NCI-H526 treated with DMSO at 0.1 percent for 48 hours (cell line): ENCODE measurements around the gene RNF40.

Experiments used
- DNase-seq: peaks from one replicate; lab custom pipeline; 2025; lab: John Stamatoyannopoulos, UW

RNF40 gene

DNA sequence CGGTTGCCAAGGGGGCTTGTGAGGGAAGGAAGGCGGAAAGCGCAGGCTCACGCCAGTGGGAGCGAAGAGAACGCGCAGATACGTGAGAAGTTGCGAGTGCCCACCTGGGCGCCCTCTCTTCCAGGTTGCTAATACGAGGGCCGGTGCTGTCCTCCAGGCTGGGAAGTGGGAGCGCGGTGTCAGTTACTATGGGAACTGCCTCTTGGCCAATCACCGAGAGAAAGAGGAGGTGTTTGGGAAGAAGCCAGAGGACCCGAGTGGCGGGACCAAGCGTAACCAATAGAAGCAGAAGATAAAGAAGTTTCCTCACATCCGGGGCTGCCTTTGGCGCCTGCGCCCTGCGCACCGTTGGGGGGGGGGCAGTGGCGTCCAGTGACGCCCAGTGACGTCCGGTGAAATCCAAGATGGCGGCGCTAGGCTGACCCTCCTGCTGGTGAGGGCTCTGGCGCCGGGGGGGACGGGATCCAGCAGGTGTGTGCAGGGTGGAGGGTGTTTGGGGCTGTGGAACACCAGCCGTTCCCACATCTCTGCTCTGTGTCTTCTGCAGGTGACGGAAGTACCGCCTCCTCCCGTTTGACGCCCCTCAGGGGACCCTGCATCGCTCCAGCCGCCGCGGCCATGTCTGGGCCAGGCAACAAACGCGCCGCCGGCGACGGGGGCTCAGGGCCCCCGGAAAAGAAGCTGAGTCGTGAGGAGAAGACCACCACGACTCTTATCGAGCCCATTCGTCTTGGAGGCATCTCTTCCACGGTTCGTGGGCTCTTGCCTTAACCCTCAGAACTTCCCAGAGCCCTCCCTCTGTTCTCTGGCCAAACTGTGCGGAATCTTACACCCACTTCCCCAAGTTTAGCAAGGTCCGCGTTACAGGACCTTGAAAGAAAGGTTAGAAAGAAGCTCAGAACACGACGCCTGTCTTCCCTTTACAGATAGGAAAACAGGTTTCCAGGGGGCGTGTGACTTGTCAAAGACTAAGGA lies at the start of gene RNF40, which contains the start of gene CFAP119:
Gene RNF40 (plus strand): TSS at position 395 of the 975 bp plus-strand sequence. CDS start 224 bp downstream, at position 619.
Gene CFAP119 (minus strand): TSS at position 135 of the 975 bp plus-strand sequence. CDS start 314 bp downstream, outside the sequence.
- peak; percentile 96 for DNase-seq

- no peak for DNase-seq
Observed at GRCh38 chr16:30715750-30716445, 46.2 kb upstream of the RNF40 start.

DNA sequence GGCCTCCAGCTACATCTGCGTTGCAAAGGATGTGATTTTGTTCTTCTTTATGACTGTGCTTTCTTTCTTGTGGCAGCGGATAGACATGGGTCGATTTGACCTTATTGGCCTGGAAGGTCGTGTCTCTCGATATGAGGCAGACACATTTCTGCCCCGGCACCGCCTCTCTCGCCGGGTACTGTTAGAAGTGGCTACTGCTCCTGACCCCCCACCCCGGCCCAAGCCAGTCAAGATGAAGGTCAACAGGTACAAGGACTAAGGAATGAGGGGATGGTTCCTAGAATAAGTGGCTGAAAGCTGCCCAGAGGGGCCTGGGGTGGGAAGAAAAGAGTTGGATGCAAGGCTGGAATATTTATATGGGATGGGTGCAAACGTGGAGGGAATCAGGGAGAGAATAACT lies 42.0 kb upstream of the RNF40 start:
- DNase-seq = no peak

DNA sequence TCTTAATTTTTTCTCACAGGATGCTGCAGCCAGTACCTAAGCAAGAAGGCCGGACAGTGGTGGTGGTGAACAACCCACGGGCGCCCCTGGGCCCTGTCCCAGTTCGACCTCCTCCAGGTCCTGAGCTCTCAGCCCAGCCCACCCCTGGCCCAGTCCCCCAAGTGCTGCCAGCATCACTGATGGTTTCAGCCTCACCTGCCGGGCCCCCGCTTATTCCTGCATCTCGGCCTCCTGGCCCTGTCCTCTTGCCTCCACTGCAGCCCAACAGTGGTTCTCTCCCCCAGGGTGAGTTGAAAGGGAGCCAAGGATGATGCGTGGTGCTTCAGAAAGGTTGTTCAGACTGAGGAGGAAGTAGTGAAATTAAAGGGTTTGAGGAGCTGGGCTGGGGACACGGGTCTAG lies 41.4 kb upstream of the RNF40 start:
- DNase-seq = no peak

GRCh38 chr16:30721167-30721566 lies 41.0 kb upstream of the RNF40 start:
- DNase-seq = no peak

DNA sequence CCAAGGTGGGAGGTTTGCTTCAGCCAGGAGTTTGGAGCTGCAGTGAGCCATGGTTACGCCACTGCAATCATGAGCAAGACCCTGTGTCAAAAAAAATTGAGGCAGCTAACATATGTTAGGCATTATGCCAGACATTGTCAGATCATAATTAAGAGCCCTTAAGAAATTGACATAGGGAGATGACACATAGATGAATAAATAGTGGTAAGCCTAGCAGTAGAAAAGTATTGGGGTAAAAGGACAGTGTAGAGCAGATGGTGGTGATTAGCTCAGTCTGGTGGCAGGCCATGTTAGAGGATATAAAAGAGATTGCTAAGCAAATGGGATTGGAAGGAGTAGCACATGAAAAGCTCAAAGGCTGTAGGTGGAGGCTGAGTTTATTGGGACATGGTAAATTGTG lies 40.5 kb upstream of the RNF40 start:
- no peak for DNase-seq

DNA sequence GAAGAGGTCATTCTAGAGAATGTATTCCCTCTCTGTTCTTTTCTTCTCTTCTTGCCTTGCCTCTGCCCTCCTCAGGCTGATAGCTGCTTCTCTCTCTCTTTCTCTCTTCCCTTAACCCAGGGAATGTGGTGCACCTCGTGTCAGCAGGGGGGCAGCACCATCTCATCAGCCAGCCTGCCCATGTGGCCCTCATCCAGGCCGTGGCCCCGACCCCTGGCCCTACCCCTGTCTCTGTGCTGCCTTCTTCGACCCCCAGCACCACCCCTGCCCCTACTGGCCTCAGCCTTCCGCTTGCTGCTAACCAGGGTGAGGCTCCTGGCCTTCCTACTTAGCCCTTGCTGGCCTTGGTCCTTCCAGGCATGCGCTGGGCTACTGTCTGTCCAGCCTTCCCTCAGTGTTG lies 39.7 kb upstream of the RNF40 start:
- DNase-seq = no peak

GRCh38 chr16:30722916-30723315 lies 39.2 kb upstream of the RNF40 start:
- DNase-seq = no peak

- no peak for DNase-seq
Observed at GRCh38 chr16:30723725-30724355, 38.3 kb upstream of the RNF40 start.

DNA sequence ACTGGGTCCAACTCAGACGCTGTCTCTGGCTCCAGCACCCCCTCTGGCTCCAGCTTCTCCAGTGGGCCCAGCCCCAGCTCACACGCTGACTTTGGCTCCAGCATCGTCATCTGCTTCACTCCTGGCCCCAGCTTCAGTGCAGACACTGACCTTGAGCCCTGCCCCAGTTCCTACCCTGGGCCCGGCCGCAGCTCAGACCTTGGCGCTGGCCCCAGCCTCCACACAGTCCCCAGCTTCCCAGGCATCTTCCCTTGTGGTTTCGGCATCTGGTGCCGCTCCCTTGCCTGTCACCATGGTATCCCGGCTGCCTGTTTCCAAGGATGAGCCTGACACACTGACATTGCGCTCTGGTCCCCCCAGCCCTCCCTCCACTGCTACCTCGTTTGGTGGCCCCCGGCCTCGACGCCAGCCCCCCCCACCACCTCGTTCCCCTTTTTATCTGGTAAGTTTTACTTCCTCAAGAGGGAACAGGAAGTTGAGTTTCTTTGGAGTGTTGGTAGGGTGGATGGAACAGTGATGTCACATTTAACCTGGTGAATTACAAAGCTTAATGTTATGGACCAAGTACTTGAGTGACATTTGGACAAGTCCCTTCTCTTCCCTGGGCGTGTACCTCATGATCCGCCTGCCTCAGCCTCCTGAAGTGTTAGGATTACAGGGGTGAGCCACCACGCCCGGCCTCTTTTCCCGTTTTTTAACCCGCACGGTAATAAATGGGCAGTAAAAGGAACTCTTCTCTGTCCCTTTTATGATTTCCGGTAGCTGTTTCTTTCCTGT lies 37.3 kb upstream of the RNF40 start:
- no peak for DNase-seq

GRCh38 chr16:30725418-30725792 lies 36.7 kb upstream of the RNF40 start:
- no peak for DNase-seq

GRCh38 chr16:30728321-30728720 lies 33.8 kb upstream of the RNF40 start:
- no peak for DNase-seq

DNA sequence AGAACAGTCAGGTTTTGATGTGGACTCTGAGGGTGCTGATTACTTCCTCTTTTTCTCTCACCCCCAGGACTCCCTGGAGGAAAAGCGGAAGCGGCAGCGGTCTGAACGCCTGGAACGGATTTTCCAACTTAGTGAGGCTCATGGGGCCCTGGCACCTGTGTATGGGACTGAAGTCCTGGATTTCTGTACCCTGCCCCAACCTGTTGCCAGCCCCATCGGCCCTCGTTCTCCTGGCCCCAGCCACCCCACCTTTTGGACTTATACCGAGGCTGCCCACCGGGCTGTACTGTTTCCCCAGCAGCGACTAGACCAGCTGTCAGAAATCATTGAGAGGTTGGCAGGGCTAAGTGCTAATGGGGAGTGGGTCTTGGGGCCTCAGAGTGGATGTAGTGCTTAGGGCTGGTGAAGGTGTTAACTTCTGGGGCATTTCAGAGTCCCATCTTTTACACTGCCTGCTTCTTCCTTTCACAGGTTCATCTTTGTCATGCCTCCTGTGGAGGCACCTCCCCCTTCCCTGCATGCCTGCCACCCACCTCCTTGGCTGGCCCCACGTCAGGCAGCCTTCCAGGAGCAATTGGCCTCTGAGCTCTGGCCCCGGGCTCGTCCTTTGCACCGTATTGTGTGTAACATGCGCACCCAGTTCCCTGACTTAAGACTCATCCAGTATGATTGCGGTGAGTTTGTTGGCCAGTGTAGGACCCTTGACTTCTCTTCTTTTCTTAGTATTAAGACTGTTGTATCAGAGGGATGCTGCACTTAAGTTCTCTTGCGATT lies 33.0 kb upstream of the RNF40 start:
- DNase-seq = no peak

- no peak for DNase-seq
Observed at GRCh38 chr16:30731411-30731810, 30.7 kb upstream of the RNF40 start.

- DNase-seq = no peak
Observed at GRCh38 chr16:30736995-30737793, 24.9 kb upstream of the RNF40 start.

DNA sequence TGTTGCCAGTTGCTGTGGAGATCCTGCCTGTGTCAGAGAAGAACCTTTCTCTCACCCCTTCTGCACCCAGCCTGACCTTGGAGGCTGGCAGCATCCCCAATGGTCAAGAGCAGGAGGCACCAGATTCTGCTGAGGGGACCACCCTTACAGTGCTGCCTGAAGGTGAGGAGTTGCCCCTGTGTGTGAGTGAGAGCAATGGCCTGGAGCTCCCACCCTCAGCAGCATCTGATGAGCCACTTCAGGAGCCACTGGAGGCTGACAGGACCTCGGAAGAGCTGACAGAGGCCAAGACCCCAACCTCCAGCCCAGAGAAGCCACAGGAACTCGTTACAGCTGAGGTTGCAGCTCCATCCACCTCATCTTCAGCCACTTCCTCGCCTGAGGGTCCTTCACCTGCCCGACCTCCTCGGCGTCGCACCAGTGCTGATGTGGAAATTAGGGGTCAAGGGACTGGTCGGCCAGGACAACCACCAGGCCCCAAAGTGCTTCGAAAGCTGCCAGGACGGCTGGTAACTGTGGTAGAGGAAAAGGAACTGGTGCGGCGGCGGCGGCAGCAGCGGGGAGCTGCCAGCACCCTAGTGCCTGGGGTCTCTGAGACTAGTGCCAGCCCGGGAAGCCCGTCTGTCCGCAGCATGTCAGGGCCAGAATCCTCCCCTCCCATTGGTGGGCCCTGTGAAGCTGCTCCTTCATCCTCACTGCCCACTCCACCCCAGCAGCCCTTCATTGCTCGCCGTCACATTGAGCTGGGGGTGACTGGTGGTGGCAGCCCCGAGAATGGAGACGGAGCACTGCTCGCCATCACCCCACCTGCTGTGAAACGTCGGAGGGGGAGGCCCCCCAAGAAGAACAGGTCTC lies 24.1 kb upstream of the RNF40 start:
- DNase-seq = no peak

- DNase-seq = no peak
Observed at GRCh38 chr16:30738984-30739951, 22.9 kb upstream of the RNF40 start.
